ENCODE measurements around the gene TM9SF3.

TM9SF3 gene

GRCh38 chr10:96586419-96587263, at the start of gene TM9SF3:
Gene TM9SF3, minus strand, starts transcription at chr10:96587012. Its CDS starts 177 bp downstream, at chr10:96586835.
- H3K27ac Mint-ChIP-seq, result peak within 1 kb of the TSS; percentile 95
- H3K36me3 Mint-ChIP-seq (ENCODE audit: low read depth), result peaks cover 7% of the 10 kb centered on the region
- H3K9me3 Mint-ChIP-seq, result no peaks in the 10 kb centered on the region
- ATAC-seq (peak; percentile 79), DNase-seq (peak; percentile 94)
- peaks cover 40% of the 10 kb centered on the region for H3K4me1 Mint-ChIP-seq
- no peaks in the 10 kb centered on the region for H3K27me3 Mint-ChIP-seq
- H3K4me3 Mint-ChIP-seq, result no peak within 1 kb of the TSS

GRCh38 chr10:96636551-96636950, 49.7 kb upstream of the TM9SF3 start:
- Mint-ChIP-seq H3K9me3 (no peaks in the 10 kb centered on the region), H3K4me3 (no peak overlapping the region)

GRCh38 chr10:96632974-96633710, 46.3 kb upstream of the TM9SF3 start:
- peaks cover 2% of the 10 kb centered on the region for H3K36me3 Mint-ChIP-seq (ENCODE audit: low read depth)
- DNase-seq, result no peak
- H3K4me3 Mint-ChIP-seq, result no peak overlapping the region
- no peaks in the 10 kb centered on the region for H3K4me1 Mint-ChIP-seq
- no peak overlapping the region for H3K27ac Mint-ChIP-seq
- H3K9me3 Mint-ChIP-seq, result no peaks in the 10 kb centered on the region
- ATAC-seq, result no peak
- H3K27me3 Mint-ChIP-seq, result no peaks in the 10 kb centered on the region

More at GRCh38 chr10:96636551-96636950, 49.7 kb upstream of the TM9SF3 start:
- Mint-ChIP-seq H3K27ac (no peak overlapping the region), H3K36me3 (ENCODE audit: low read depth) (peaks cover 2% of the 10 kb centered on the region), H3K4me1 (no peaks in the 10 kb centered on the region), H3K27me3 (no peaks in the 10 kb centered on the region)
- DNase-seq (no peak), ATAC-seq (no peak)

GRCh38 chr10:96627292-96627691, 40.5 kb upstream of the TM9SF3 start:
- Mint-ChIP-seq H3K27me3 (no peaks in the 10 kb centered on the region), H3K27ac (no peak overlapping the region), H3K4me3 (no peak overlapping the region), H3K36me3 (ENCODE audit: low read depth) (peaks cover 3% of the 10 kb centered on the region), H3K4me1 (no peaks in the 10 kb centered on the region), H3K9me3 (no peaks in the 10 kb centered on the region)
- DNase-seq (no peak), ATAC-seq (no peak)

- no peak overlapping the region for H3K4me3 Mint-ChIP-seq
- H3K4me1 Mint-ChIP-seq, result no peaks in the 10 kb centered on the region
- H3K9me3 Mint-ChIP-seq, result no peaks in the 10 kb centered on the region
- no peak overlapping the region for H3K27ac Mint-ChIP-seq
- DNase-seq (no peak), ATAC-seq (no peak)
- no peaks in the 10 kb centered on the region for H3K27me3 Mint-ChIP-seq
- peaks cover 3% of the 10 kb centered on the region for H3K36me3 Mint-ChIP-seq (ENCODE audit: low read depth)
Observed at GRCh38 chr10:96626795-96627194, 40.0 kb upstream of the TM9SF3 start.

GRCh38 chr10:96625173-96625572, 38.4 kb upstream of the TM9SF3 start:
- no peak for ATAC-seq
- H3K4me1 Mint-ChIP-seq, result no peaks in the 10 kb centered on the region

GRCh38 chr10:96622013-96622787, 35.4 kb upstream of the TM9SF3 start:
- H3K4me3 Mint-ChIP-seq, result no peak overlapping the region
- peaks cover 3% of the 10 kb centered on the region for H3K36me3 Mint-ChIP-seq (ENCODE audit: low read depth)
- DNase-seq (no peak), ATAC-seq (no peak)
- H3K9me3 Mint-ChIP-seq, result no peaks in the 10 kb centered on the region
- H3K27me3 Mint-ChIP-seq, result no peaks in the 10 kb centered on the region
- H3K4me1 Mint-ChIP-seq, result no peaks in the 10 kb centered on the region
- no peak overlapping the region for H3K27ac Mint-ChIP-seq

More at GRCh38 chr10:96625173-96625572, 38.4 kb upstream of the TM9SF3 start:
- Mint-ChIP-seq H3K27ac (no peak overlapping the region), H3K36me3 (ENCODE audit: low read depth) (peaks cover 3% of the 10 kb centered on the region), H3K27me3 (no peaks in the 10 kb centered on the region), H3K9me3 (no peaks in the 10 kb centered on the region), H3K4me3 (no peak overlapping the region)
- no peak for DNase-seq

GRCh38 chr10:96619796-96620773, 33.3 kb upstream of the TM9SF3 start:
- Mint-ChIP-seq H3K4me3 (no peak overlapping the region), H3K9me3 (no peaks in the 10 kb centered on the region), H3K27ac (no peak overlapping the region), H3K36me3 (ENCODE audit: low read depth) (no peaks in the 10 kb centered on the region), H3K27me3 (no peaks in the 10 kb centered on the region), H3K4me1 (no peaks in the 10 kb centered on the region)
- no peak for ATAC-seq
- DNase-seq, result no peak

GRCh38 chr10:96619120-96619519, 32.3 kb upstream of the TM9SF3 start:
- no peaks in the 10 kb centered on the region for H3K27me3 Mint-ChIP-seq
- H3K27ac Mint-ChIP-seq, result no peak overlapping the region
- H3K36me3 Mint-ChIP-seq (ENCODE audit: low read depth), result peaks cover 2% of the 10 kb centered on the region
- DNase-seq (no peak), ATAC-seq (no peak)
- H3K4me3 Mint-ChIP-seq, result no peak overlapping the region
- H3K4me1 Mint-ChIP-seq, result no peaks in the 10 kb centered on the region
- H3K9me3 Mint-ChIP-seq, result no peaks in the 10 kb centered on the region

GRCh38 chr10:96618653-96619052, 31.8 kb upstream of the TM9SF3 start:
- H3K9me3 Mint-ChIP-seq, result no peaks in the 10 kb centered on the region

GRCh38 chr10:96616961-96617360, 30.1 kb upstream of the TM9SF3 start:
- Mint-ChIP-seq H3K27me3 (no peaks in the 10 kb centered on the region), H3K36me3 (ENCODE audit: low read depth) (peaks cover 2% of the 10 kb centered on the region)

More at GRCh38 chr10:96618653-96619052, 31.8 kb upstream of the TM9SF3 start:
- DNase-seq (no peak), ATAC-seq (no peak)
- H3K4me1 Mint-ChIP-seq, result no peaks in the 10 kb centered on the region
- H3K36me3 Mint-ChIP-seq (ENCODE audit: low read depth), result peaks cover 2% of the 10 kb centered on the region
- no peak overlapping the region for H3K27ac Mint-ChIP-seq
- no peak overlapping the region for H3K4me3 Mint-ChIP-seq
- no peaks in the 10 kb centered on the region for H3K27me3 Mint-ChIP-seq

GRCh38 chr10:96614515-96614914, 27.7 kb upstream of the TM9SF3 start:
- Mint-ChIP-seq H3K9me3 (no peaks in the 10 kb centered on the region), H3K36me3 (ENCODE audit: low read depth) (peaks cover 2% of the 10 kb centered on the region), H3K4me1 (peaks cover 4% of the 10 kb centered on the region), H3K27me3 (no peaks in the 10 kb centered on the region), H3K4me3 (no peak overlapping the region), H3K27ac (no peak overlapping the region)
- no peak for DNase-seq
- peak; percentile 61 for ATAC-seq

More at GRCh38 chr10:96616961-96617360, 30.1 kb upstream of the TM9SF3 start:
- Mint-ChIP-seq H3K9me3 (no peaks in the 10 kb centered on the region), H3K4me1 (no peaks in the 10 kb centered on the region), H3K27ac (no peak overlapping the region), H3K4me3 (no peak overlapping the region)
- ATAC-seq, result no peak
- DNase-seq, result no peak

- Mint-ChIP-seq H3K27ac (no peak overlapping the region), H3K27me3 (no peaks in the 10 kb centered on the region), H3K4me1 (peaks cover 4% of the 10 kb centered on the region), H3K9me3 (no peaks in the 10 kb centered on the region), H3K36me3 (ENCODE audit: low read depth) (peaks cover 2% of the 10 kb centered on the region), H3K4me3 (no peak overlapping the region)
- DNase-seq, result no peak
- no peak for ATAC-seq
Observed at GRCh38 chr10:96613576-96613975, 26.8 kb upstream of the TM9SF3 start.

Measured in activated naive CD8-positive, alpha-beta T cell treated with anti-CD3 and anti-CD28 coated beads, Interleukin-2, amount 50 U/mL, for 24 hours (primary cell).